Stomach (tissue), 9 donors: ENCODE data around the gene PRDM2. TPM values are rescaled to one million over a fixed set of nuclear protein-coding genes. Genes with fewer than 3 reads are reported as not detected.

Experiments used
- DNase-seq, 2 donors: peaks; one replicate each; pipeline versions ENCODE4 v3.0.0 to v3.0.0-alpha.2; 2013 to 2019
- H3K27ac ChIP-seq, 5 donors: fragments of 200-600 bp in 4 of 5; sonication (generic) in 4 of 5; one replicate each; pipeline ENCODE4 v1.5.1; 2013 to 2019; ENCODE audit warnings: mild to moderate bottlenecking in 1 of 5, moderate library complexity in 1 of 5
- H3K27me3 ChIP-seq, 3 donors: fragments of 200-600 bp; sonication (generic); one replicate each; pipeline ENCODE4 v1.5.1; 2017 to 2019; ENCODE audit warnings: mixed run types in 1 of 3
- H3K36me3 ChIP-seq, 4 donors: fragments of 200-600 bp; sonication (generic); 1 replicate in 3 of 4; 2 replicates in 1 of 4; pipeline ENCODE4 v1.5.1; 2016 to 2019
- H3K4me1 ChIP-seq, 4 donors: fragments of 200-600 bp; sonication (generic); one replicate each; pipeline ENCODE4 v1.5.1; 2016 to 2019
- H3K4me3 ChIP-seq, 4 donors: fragments of 200-600 bp; sonication (generic) in 3 of 4; one replicate each; pipeline ENCODE4 v1.5.1; 2016 to 2019; ENCODE audit warnings: mild to moderate bottlenecking in 1 of 4
- H3K9me3 ChIP-seq, 4 donors: fragments of 200-600 bp; sonication (generic); one replicate each; pipeline ENCODE4 v1.5.1; 2016 to 2019
- EP300 ChIP-seq: sonication (generic); formaldehyde crosslinking; IDR thresholded peaks from one replicate; pipeline ENCODE4 v1.6.1; 2017; ENCODE audit warnings: antibody characterized with exemption
- POLR2A ChIP-seq, 4 donors: fragments of 450-650 bp; IDR thresholded peaks; one replicate each; pipeline ENCODE4 v1.6.1; 2016; ENCODE audit warnings: antibody characterized with exemption in 4 of 4, control low read depth in 2 of 4, mild to moderate bottlenecking in 1 of 4, moderate library complexity in 1 of 4
- POLR2AphosphoS5 ChIP-seq, 3 donors: sonication (generic); formaldehyde crosslinking; IDR thresholded peaks; one replicate each; pipeline ENCODE4 v1.6.1; 2016; ENCODE audit warnings: antibody characterized with exemption in 3 of 3
- WGBS, 5 donors: extraction: QIAGEN DNeasy Blood & Tissue Kit in 3 of 5; methylation state at CpG; one replicate each; pipeline versions ENCODE4 v1.1.5 to v1.1.7; 2013 to 2018; 5-methylcytosine and 5-hydroxymethylcytosine counted together
- intact Hi-C: fragments of 100-400 bp; cut with DNase I; formaldehyde crosslinking; loops from one replicate; pipeline ENCODE4 v1.15.1; 2023; ENCODE audit warnings: low total_unique reads
- polyA plus RNA-seq, 3 donors: library from polyadenylated mRNA; stranded (reverse); fragments of 200-250 nt; gene quantifications; one replicate each; pipeline ENCODE4 v1.2.3, GENCODE V29; 2013
- total RNA-seq, 5 donors: library from RNA; depleted of rRNA; stranded (reverse); fragments of >200 nt; gene quantifications; one replicate each; pipeline versions ENCODE4 v1.1.0 to v1.2.3, GENCODE V29; 2014 to 2016
- TF ChIP-seq, protein P1 (sequence below), 7 experiments: fragments of 450-650 bp in 4 of 7; fragments of 200-600 bp in 3 of 7; sonication (generic) in 3 of 7; IDR thresholded peaks; one replicate each; pipeline ENCODE4 v1.5.1; 2016 to 2019; ENCODE audit warnings: antibody characterized with exemption in 7 of 7, control low read depth in 2 of 7, mild to moderate bottlenecking in 1 of 7
- donor health status: healthy with polysubstance abuse.
- donor health status: Bipolar disorder and iron deficiency.
- donor health status: healthy.

Gene PRDM2
- total and polyA plus RNA-seq, 8 donors: 10.1 to 77.7 (median 24.8) TPM

DNA sequence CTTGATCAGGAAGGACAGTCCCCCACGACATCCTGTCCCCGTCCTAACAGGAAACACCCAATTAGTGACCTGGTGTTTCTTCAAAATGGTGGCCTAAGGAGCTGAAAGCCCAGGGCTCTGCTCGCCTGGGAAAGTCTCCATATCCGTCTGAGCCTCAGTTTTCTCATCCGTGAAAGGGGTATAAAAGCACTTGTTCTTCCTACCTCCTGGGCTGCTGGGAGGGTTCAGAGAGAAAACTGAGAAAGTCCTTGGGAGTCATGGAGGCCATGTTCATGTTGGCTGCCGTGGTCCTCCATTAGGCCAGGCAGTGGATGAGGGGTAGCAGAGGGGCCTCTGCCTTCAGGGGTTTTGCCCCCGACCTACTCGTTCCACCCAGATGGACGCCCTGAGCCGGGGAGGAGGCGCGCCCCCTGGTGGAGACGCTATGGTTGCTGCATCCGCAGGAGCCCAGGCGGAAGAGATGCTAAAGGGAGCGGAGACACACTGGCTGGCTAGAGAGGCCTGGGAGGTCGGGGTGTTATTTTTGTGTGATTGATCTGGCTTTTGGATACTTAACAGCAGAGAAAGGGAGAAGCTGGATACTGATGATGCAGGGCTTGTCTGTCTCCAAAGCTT is 113.5 kb downstream of the PRDM2 start:
- DNase-seq: peak in 1 of 2 donors; percentile 57
- Histone ChIP-seq H3K27me3 (no peaks in the 10 kb centered on the region), H3K4me3 (no peak overlapping the region), H3K9me3 (no peaks in the 10 kb centered on the region), H3K4me1 (peaks cover 0 to 19% (median 0%) of the 10 kb centered on the region in 4 donors), H3K27ac (no peak overlapping the region), H3K36me3 (peaks cover 0 to 22% (median 19%) of the 10 kb centered on the region in 4 donors)
- WGBS, 5 donors: 56 to 62% (median 59%) methylated on average over 16 to 17 of the region's 17 CpGs
- intact Hi-C loops: no loop called here
- no peak for TF ChIP-seq POLR2A (IDR thresholded peaks at IDR 0.05)
- TF ChIP-seq, protein P1, sequence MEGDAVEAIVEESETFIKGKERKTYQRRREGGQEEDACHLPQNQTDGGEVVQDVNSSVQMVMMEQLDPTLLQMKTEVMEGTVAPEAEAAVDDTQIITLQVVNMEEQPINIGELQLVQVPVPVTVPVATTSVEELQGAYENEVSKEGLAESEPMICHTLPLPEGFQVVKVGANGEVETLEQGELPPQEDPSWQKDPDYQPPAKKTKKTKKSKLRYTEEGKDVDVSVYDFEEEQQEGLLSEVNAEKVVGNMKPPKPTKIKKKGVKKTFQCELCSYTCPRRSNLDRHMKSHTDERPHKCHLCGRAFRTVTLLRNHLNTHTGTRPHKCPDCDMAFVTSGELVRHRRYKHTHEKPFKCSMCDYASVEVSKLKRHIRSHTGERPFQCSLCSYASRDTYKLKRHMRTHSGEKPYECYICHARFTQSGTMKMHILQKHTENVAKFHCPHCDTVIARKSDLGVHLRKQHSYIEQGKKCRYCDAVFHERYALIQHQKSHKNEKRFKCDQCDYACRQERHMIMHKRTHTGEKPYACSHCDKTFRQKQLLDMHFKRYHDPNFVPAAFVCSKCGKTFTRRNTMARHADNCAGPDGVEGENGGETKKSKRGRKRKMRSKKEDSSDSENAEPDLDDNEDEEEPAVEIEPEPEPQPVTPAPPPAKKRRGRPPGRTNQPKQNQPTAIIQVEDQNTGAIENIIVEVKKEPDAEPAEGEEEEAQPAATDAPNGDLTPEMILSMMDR (IDR thresholded peaks at IDR 0.05): peak in 4 of 7 experiments; percentile 28 to 40 (median 32)

DNA sequence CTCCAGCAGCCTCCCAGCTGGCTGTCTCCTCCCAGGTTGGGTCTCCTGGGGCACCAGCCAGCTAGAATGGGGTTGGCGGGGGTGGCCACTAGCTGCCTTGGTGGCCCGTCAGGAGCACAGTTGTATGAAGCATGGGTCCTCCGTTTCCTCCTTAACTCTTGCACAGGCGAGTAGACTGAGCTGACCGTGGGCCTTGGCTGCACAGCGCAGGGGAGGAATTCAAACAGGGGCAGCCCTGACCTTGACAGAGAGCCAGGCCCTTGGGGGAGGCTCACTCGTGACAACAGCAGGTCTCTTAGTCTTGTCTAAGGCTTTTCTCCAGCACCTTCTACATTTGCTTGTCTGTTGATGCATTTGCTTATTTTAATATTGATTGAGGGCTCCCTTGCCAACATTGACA is 114.1 kb downstream of the PRDM2 start:
- DNase-seq: no peak
- H3K27me3 ChIP-seq: no peaks in the 10 kb centered on the region
- H3K36me3 ChIP-seq: peaks cover 0 to 28% (median 25%) of the 10 kb centered on the region in 4 donors
- intact Hi-C loops: no loop called here
- TF ChIP-seq, protein P1 (IDR thresholded peaks at IDR 0.05): no peak
- TF ChIP-seq POLR2A (IDR thresholded peaks at IDR 0.05): no peak
- H3K4me1 ChIP-seq: peaks cover 0 to 19% (median 0%) of the 10 kb centered on the region in 4 donors
- H3K4me3 ChIP-seq: no peak overlapping the region
- 82 to 92% (median 87%) methylated on average over 7 of the region's 7 CpGs for WGBS, 5 donors
- no peak overlapping the region for H3K27ac ChIP-seq
- H3K9me3 ChIP-seq: no peaks in the 10 kb centered on the region

DNA sequence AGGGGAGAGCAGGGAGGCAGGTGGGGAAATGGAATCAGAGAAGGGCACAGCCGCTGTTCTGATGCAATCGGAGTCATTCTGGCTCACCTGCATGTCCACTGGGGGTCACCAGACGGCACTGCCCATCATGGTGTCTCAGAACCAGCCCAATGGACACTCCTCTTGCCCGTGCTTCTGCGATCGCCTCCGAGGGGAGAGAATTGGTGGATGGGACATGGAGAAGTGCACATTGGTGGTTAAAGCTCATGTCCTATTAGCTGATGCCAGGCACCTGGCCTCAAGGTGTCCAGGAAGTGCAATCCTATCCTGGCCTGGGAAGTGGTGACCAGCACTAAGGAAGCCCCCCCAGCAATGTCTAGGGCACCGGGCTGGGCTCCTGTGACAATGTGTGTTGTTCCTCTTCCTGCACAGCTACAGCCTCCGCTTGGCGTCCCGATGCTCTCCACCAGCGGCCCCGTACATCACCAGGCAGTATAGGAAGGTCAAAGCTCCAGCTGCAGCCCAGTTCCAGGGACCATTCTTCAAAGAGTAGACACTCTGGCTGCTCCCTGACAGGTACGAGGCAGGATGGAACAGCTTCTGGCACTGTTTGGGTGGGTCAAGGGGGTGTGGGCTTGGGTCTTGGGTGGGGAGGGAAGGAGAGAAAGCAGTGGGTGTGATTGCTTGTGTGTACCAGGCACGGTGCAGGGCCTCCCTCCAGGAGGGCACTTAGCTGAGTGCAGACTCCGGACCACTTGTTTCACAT is 116.2 kb downstream of the PRDM2 start:
- intact Hi-C loops: no loop called here

DNA sequence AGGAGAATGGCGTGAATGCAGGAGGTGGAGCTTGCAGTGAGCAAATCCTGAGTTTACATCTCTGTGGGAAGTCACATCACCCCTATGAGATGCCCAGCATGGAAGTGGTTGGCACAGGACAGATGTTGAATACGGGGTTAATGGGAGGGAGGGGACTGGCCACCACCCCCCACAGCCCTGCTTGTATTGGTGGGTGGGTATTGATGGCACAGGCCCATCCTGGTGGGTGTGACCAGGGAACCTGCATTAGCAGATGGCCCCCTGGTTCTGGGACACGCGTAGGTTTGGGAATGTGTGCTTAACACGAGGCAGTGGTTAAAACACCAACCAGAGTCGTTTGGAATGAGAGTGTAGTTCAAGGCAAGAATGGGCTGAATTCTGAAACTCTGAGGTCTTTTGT is 117.9 kb downstream of the PRDM2 start:
- Histone ChIP-seq H3K4me3 (no peak overlapping the region), H3K27ac (no peak overlapping the region), H3K36me3 (peaks cover 0 to 58% (median 53%) of the 10 kb centered on the region in 4 donors), H3K27me3 (no peaks in the 10 kb centered on the region), H3K4me1 (peaks cover 0 to 14% (median 0%) of the 10 kb centered on the region in 4 donors), H3K9me3 (no peaks in the 10 kb centered on the region)
- TF ChIP-seq, protein P1 (IDR thresholded peaks at IDR 0.05): no peak
- TF ChIP-seq POLR2AphosphoS5 (IDR thresholded peaks at IDR 0.05): no peak
- no peak for TF ChIP-seq POLR2A (IDR thresholded peaks at IDR 0.05)
- TF ChIP-seq EP300: no peak
- no peak for DNase-seq
- 82 to 96% (median 91%) methylated on average over 6 of the region's 6 CpGs for WGBS, 5 donors
- intact Hi-C loops: no loop called here

More for the DNA sequence above, 116.2 kb downstream of the PRDM2 start:
- TF ChIP-seq POLR2AphosphoS5 (IDR thresholded peaks at IDR 0.05): no peak
- TF ChIP-seq POLR2A (IDR thresholded peaks at IDR 0.05): no peak
- no peak for TF ChIP-seq EP300
- TF ChIP-seq, protein P1 (IDR thresholded peaks at IDR 0.05): no peak
- Histone ChIP-seq H3K36me3 (peaks cover 0 to 43% (median 40%) of the 10 kb centered on the region in 4 donors), H3K9me3 (no peaks in the 10 kb centered on the region), H3K4me3 (no peak overlapping the region), H3K27me3 (no peaks in the 10 kb centered on the region), H3K27ac (no peak overlapping the region), H3K4me1 (peaks cover 0 to 19% (median 0%) of the 10 kb centered on the region in 4 donors)
- peak in 1 of 2 donors; percentile 18 for DNase-seq
- WGBS, 5 donors: 91 to 94% (median 92%) methylated on average over 16 of the region's 16 CpGs
